Measurements from ENCODE around the gene RSAD2.

The RSAD2 gene

DNA sequence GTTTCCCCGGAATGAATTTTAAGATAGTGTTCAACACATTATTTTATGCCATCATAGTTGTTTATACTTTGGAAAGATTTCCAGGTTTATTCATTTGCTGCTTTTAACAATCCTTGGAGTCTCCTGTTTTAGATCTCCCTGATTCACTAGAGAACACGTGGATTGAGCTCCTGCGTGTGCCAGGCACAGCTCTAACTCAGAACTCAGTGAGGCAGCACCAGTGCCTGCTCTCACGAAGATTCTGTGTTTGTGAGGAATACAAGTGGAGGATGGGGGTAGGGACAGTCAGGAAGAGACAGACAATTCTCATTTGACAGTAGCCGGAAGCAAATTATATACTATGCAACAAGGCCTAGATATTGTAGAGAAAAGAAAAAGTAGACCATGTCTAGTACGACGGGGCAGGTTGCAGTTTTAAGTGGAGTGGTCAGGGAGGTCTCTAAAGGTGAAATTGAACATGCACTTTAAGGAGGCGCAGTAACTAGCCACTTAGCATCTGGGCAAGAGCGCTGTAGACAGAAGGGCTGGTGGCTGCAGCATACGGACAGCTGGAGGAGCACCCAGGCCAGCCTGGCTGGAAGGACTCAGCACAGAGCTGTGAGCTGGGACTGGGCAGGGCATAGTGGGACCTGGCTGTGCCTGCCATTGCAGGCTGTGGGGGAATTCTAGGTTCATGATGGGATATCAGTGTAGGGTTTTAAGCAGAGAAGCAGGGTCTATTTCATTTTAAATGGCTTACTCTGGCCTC, 63.9 kb downstream of the RSAD2 start:
- no peak for DNase-seq (ENCODE audit: extremely low read depth, low read depth)

GRCh38 chr2:6942848-6943247, 65.3 kb downstream of the RSAD2 start:
- TF ChIP-seq, protein P1, sequence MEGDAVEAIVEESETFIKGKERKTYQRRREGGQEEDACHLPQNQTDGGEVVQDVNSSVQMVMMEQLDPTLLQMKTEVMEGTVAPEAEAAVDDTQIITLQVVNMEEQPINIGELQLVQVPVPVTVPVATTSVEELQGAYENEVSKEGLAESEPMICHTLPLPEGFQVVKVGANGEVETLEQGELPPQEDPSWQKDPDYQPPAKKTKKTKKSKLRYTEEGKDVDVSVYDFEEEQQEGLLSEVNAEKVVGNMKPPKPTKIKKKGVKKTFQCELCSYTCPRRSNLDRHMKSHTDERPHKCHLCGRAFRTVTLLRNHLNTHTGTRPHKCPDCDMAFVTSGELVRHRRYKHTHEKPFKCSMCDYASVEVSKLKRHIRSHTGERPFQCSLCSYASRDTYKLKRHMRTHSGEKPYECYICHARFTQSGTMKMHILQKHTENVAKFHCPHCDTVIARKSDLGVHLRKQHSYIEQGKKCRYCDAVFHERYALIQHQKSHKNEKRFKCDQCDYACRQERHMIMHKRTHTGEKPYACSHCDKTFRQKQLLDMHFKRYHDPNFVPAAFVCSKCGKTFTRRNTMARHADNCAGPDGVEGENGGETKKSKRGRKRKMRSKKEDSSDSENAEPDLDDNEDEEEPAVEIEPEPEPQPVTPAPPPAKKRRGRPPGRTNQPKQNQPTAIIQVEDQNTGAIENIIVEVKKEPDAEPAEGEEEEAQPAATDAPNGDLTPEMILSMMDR (IDR thresholded peaks at IDR 0.05; ENCODE audit: low read depth, low read length), result no peak
- DNase-seq (ENCODE audit: extremely low read depth, low read depth), result no peak

More for the DNA sequence above, 63.9 kb downstream of the RSAD2 start:
- TF ChIP-seq, protein P1 (IDR thresholded peaks at IDR 0.05; ENCODE audit: low read depth, low read length), result no peak

- DNase-seq (ENCODE audit: extremely low read depth, low read depth), result no peak
- TF ChIP-seq, protein P1 (IDR thresholded peaks at IDR 0.05; ENCODE audit: low read depth, low read length), result no peak
Measured at GRCh38 chr2:6943523-6943922, 65.9 kb downstream of the RSAD2 start.

DNA sequence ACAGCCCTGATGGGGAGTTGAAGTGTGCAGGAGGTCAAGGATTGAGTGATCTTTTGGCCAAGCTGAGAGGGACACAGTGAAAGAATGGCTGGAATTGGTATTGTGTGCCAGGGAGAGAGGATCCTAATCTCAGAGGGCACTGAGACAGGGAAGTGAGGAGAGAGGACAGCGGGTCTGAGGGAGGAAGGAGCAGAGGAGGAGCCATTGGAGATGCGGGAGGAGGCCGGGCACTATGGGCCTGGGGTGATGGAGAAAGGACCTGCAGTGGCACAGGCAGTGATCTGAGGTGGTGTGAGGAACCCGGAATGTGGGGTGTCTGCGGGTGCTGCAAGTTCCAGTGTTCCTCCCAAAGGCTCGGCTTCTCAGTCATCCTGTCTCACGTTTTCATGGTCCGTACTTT, 66.4 kb downstream of the RSAD2 start:
- DNase-seq (ENCODE audit: extremely low read depth, low read depth), result no peak
- TF ChIP-seq, protein P1 (IDR thresholded peaks at IDR 0.05; ENCODE audit: low read depth, low read length), result no peak

GRCh38 chr2:6944555-6944954, 67.0 kb downstream of the RSAD2 start:
- TF ChIP-seq, protein P1 (IDR thresholded peaks at IDR 0.05; ENCODE audit: low read depth, low read length), result no peak
- DNase-seq (ENCODE audit: extremely low read depth, low read depth), result no peak

- TF ChIP-seq, protein P1 (IDR thresholded peaks at IDR 0.05; ENCODE audit: low read depth, low read length), result no peak
- DNase-seq (ENCODE audit: extremely low read depth, low read depth), result no peak
Measured at GRCh38 chr2:6945087-6945813, 67.7 kb downstream of the RSAD2 start.

DNA sequence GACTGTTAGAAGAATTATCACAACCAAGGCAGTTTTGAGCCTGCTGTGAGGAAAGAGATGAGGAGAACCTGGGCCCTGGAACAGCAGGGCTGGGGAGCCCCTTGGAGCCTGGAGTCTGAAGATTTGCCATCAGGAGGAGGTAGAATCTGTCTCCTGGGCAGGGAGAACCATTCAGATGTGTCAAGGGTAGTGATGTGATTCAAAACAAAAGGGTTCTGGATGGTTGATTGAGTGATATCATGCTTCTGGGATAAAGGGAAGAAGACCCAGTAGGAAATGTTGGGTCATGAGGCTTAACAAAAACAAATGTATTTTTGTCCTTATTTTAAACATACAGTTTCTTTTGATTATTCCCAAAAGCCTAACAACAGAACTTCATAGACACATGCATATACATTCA, 68.2 kb downstream of the RSAD2 start:
- DNase-seq (ENCODE audit: extremely low read depth, low read depth), result no peak
- TF ChIP-seq, protein P1 (IDR thresholded peaks at IDR 0.05; ENCODE audit: low read depth, low read length), result no peak
